HepG2 (cell line): ENCODE measurements around the gene ICAM5. TPM values are rescaled to one million over a fixed set of nuclear protein-coding genes. Genes with fewer than 3 reads are reported as not detected.

Source experiments
- ARID5B ChIP-seq: IDR thresholded peaks from 2 replicates; pipeline ENCODE4 v1.4.0; 2020; ENCODE audit warnings: mild to moderate bottlenecking, missing genetic modification reagents
- CHD4 ChIP-seq: fragments of 200-600 bp; sonication (generic); IDR thresholded peaks from 2 replicates; pipeline ENCODE4 v1.7.0; 2017; ENCODE audit warnings: mild to moderate bottlenecking, low read length, borderline replicate concordance
- EHMT2 ChIP-seq: fragments of 200-600 bp; sonication (generic); IDR thresholded peaks from 2 replicates; pipeline ENCODE4 v1.7.0; 2017; ENCODE audit warnings: antibody characterized with exemption, low read depth, low read length, borderline replicate concordance
- HDAC6 ChIP-seq: fragments of 200-600 bp; sonication (generic); IDR thresholded peaks from 2 replicates; pipeline ENCODE4 v1.7.0; 2017; ENCODE audit warnings: mild to moderate bottlenecking, antibody characterized with exemption, low read length, low read depth
- HOXA5 ChIP-seq: sonication (generic); formaldehyde crosslinking; IDR thresholded peaks from 2 replicates; pipeline ENCODE4 v1.4.0; 2020; ENCODE audit warnings: missing genetic modification reagents
- IRF2 ChIP-seq: IDR thresholded peaks from 2 replicates; pipeline ENCODE4 v1.6.1; 2018; ENCODE audit warnings: missing genetic modification reagents, missing compliant biosample characterization
- KLF12 ChIP-seq: sonication (generic); formaldehyde crosslinking; IDR thresholded peaks from 2 replicates; pipeline ENCODE4 v1.4.0; 2020; ENCODE audit warnings: missing genetic modification reagents, borderline replicate concordance
- LCORL ChIP-seq, 2 experiments: fragments of 450-650 bp in 1 of 2; sonication (generic) in 1 of 2; formaldehyde crosslinking in 1 of 2; IDR thresholded peaks; 2 replicates each; pipeline versions ENCODE4 v1.5.0 to v1.6.1; 2017 to 2020; ENCODE audit warnings: antibody characterized with exemption in 1 of 2, missing genetic modification reagents in 1 of 2
- NBN ChIP-seq: fragments of 450-650 bp; conservative IDR thresholded peaks from 2 replicates; pipeline ENCODE4 v1.6.1; 2017
- NRL ChIP-seq: sonication (generic); formaldehyde crosslinking; IDR thresholded peaks from 2 replicates; pipeline ENCODE4 v1.5.0; 2020; ENCODE audit warnings: missing genetic modification reagents, mild to moderate bottlenecking, moderate library complexity, borderline replicate concordance
- POLR2G ChIP-seq: fragments of 200-400 bp; formaldehyde crosslinking; IDR thresholded peaks from 2 replicates; pipeline ENCODE4 v1.6.1; 2018; ENCODE audit warnings: mild to moderate bottlenecking, low read depth, low read length, moderate library complexity
- PRMT3 ChIP-seq: sonication (generic); formaldehyde crosslinking; IDR thresholded peaks from 2 replicates; pipeline ENCODE4 v1.8.1; 2022; ENCODE audit warnings: low read depth, mild to moderate bottlenecking, moderate library complexity, missing genetic modification reagents, borderline replicate concordance
- RAD21 ChIP-seq: fragments of 450-650 bp; formaldehyde crosslinking; IDR thresholded peaks from 2 replicates; pipeline ENCODE4 v1.5.0; 2020; ENCODE audit warnings: mild to moderate bottlenecking
- RARA ChIP-seq: IDR thresholded peaks from 2 replicates; pipeline ENCODE4 v1.6.1; 2016; ENCODE audit warnings: missing genetic modification reagents, missing compliant biosample characterization
- ZNF18 ChIP-seq: sonication (generic); formaldehyde crosslinking; IDR thresholded peaks from 2 replicates; pipeline ENCODE4 v1.8.0; 2022; ENCODE audit warnings: mild to moderate bottlenecking, missing genetic modification reagents; ENCODE audit not compliant: insufficient replicate concordance
- ZNF430 ChIP-seq: sonication (generic); formaldehyde crosslinking; IDR thresholded peaks from 2 replicates; pipeline ENCODE4 v1.9.0; 2021; ENCODE audit warnings: mild to moderate bottlenecking, missing genetic modification reagents
- ZNF614 ChIP-seq: IDR thresholded peaks from 2 replicates; pipeline ENCODE4 v1.6.1; 2018; ENCODE audit warnings: missing biosample characterization, missing genetic modification reagents, inconsistent platforms, borderline replicate concordance
- ZNF780A ChIP-seq: sonication (generic); formaldehyde crosslinking; IDR thresholded peaks from 2 replicates; pipeline ENCODE4 v1.8.0; 2022; ENCODE audit warnings: mild to moderate bottlenecking, missing genetic modification reagents, moderate library complexity
- polyA plus RNA-seq, 8 experiments: library from polyadenylated mRNA; depleted of rRNA in 3 of 8; stranded (reverse) in 7 of 8; unstranded in 1 of 8; fragments of >200 nt; fragmentation: Illumina TruSeq in 4 of 8; extraction: Trizol in 4 of 8; gene quantifications; 2 replicates each; pipeline versions ENCODE4 v1.2.1 to v1.2.3, GENCODE V29; 2011 to 2016; ENCODE audit warnings: low read depth in 4 of 8, missing spikeins in 1 of 8, mixed read lengths in 1 of 8; ENCODE audit not compliant: insufficient read depth in 1 of 8
- total RNA-seq, 5 experiments: library from RNA; depleted of rRNA; stranded (reverse); fragments of >200 nt; fragmentation: Illumina TruSeq; extraction: Trizol; gene quantifications; 2 replicates each; pipeline ENCODE4 v1.2.3, GENCODE V29; 2016; ENCODE audit warnings: low read depth in 1 of 5
- TF ChIP-seq, protein P1 (sequence below): sonication (generic); formaldehyde crosslinking; IDR thresholded peaks from 2 replicates; pipeline ENCODE4 v1.4.0; 2020; ENCODE audit warnings: missing genetic modification reagents, mild to moderate bottlenecking, borderline replicate concordance
- TF ChIP-seq, protein P2 (sequence below): sonication (generic); formaldehyde crosslinking; IDR thresholded peaks from 2 replicates; pipeline ENCODE4 v1.9.0; 2022; ENCODE audit warnings: low read depth, missing genetic modification reagents

The ICAM5 gene
- total and polyA plus RNA-seq, 2 of the 13 experiments (the other 11 are each of a cell fraction or from before 2014, with no cell fraction given), result 0.46 to 1.6 TPM

GRCh38 chr19:10269333-10270179 is 20.2 kb upstream of the ICAM5 start (continued):
- TF ChIP-seq KLF12 (CRISPR knock-in tag), result no peak
- TF ChIP-seq ZNF18 (CRISPR knock-in tag), result no peak
- 0 out of 2 replicates have a peak, but pooled peaks have one; percentile 19 for TF ChIP-seq RARA (CRISPR knock-in tag)
- TF ChIP-seq PRMT3 (CRISPR knock-in tag), result no peak
- 0 out of 2 replicates have a peak, but pooled peaks have one; percentile 56 for TF ChIP-seq HOXA5
- TF ChIP-seq IRF2 (CRISPR knock-in tag), result peak; percentile 76
- TF ChIP-seq RAD21 (CRISPR knock-in tag), result peak; percentile 94
- TF ChIP-seq HDAC6, result no peak
- no peak for TF ChIP-seq NBN
- no peak for TF ChIP-seq ZNF780A (CRISPR knock-in tag)
- no peak for TF ChIP-seq NRL (CRISPR knock-in tag)
- TF ChIP-seq LCORL (IDR thresholded peaks at IDR 0.05), result no peak
- peak; percentile 52; the same call in 1 of the 2 replicates for TF ChIP-seq LCORL (CRISPR knock-in tag; IDR thresholded peaks at IDR 0.05)
- TF ChIP-seq ZNF614 (CRISPR knock-in tag), result peak; percentile 60; the same call in 1 of the 2 replicates
- TF ChIP-seq, protein P1, sequence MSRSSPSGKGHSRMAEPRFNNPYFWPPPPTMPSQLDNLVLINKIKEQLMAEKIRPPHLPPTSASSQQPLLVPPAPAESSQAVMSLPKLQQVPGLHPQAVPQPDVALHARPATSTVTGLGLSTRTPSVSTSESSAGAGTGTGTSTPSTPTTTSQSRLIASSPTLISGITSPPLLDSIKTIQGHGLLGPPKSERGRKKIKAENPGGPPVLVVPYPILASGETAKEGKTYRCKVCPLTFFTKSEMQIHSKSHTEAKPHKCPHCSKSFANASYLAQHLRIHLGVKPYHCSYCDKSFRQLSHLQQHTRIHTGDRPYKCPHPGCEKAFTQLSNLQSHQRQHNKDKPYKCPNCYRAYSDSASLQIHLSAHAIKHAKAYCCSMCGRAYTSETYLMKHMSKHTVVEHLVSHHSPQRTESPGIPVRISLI (CRISPR knock-in tag), result peak; percentile 65; the same call in 1 of the 2 replicates
- TF ChIP-seq, protein P2, sequence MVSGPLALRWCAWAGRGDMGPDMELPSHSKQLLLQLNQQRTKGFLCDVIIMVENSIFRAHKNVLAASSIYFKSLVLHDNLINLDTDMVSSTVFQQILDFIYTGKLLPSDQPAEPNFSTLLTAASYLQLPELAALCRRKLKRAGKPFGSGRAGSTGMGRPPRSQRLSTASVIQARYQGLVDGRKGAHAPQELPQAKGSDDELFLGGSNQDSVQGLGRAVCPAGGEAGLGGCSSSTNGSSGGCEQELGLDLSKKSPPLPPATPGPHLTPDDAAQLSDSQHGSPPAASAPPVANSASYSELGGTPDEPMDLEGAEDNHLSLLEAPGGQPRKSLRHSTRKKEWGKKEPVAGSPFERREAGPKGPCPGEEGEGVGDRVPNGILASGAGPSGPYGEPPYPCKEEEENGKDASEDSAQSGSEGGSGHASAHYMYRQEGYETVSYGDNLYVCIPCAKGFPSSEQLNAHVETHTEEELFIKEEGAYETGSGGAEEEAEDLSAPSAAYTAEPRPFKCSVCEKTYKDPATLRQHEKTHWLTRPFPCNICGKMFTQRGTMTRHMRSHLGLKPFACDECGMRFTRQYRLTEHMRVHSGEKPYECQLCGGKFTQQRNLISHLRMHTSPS (CRISPR knock-in tag), result no peak
- TF ChIP-seq POLR2G, result no peak
- TF ChIP-seq EHMT2, result no peak
- peak; percentile 81 for TF ChIP-seq CHD4
- TF ChIP-seq ZNF430 (CRISPR knock-in tag), result 0 out of 2 replicates have a peak, but pooled peaks have one; percentile 29
- 0 out of 2 replicates have a peak, but pooled peaks have one; percentile 17 for TF ChIP-seq ARID5B
